ENCODE results near the gene HOGA1. TPM values are rescaled to one million over a fixed set of nuclear protein-coding genes. Genes with fewer than 3 reads are reported as not detected.

The HOGA1 gene
- total and polyA plus RNA-seq, 4 donors: 0.30 to 2.3 (median 0.77) TPM

Other genes with a start within 250 kb of the HOGA1 start
- 10 to 100 TPM; 12.5 to 22.0 TPM for gene FRAT2, start 249.7 kb upstream of the HOGA1 start, total RNA-seq
- gene FRAT2, start 249.7 kb upstream of the HOGA1 start, polyA plus RNA-seq: 10 to 100 TPM in 1 of 2 donors, 1 to 10 TPM in 1; 7.0 to 25.9 TPM
- 10 to 100 TPM; 12.7 to 44.2 TPM for gene RRP12, start 183.0 kb upstream of the HOGA1 start, total RNA-seq
- 10 to 100 TPM; 18.9 to 24.6 TPM for gene RRP12, start 183.0 kb upstream of the HOGA1 start, polyA plus RNA-seq
- gene PGAM1, start 158.2 kb upstream of the HOGA1 start, total RNA-seq: 100 to 1,000 TPM in 1 of 2 donors, 10 to 100 TPM in 1; 81.2 to 192 TPM
- gene PGAM1, start 158.2 kb upstream of the HOGA1 start, polyA plus RNA-seq: 100 to 1,000 TPM in 1 of 2 donors, 10 to 100 TPM in 1; 49.1 to 280 TPM
- gene EXOSC1, start 138.4 kb upstream of the HOGA1 start, total RNA-seq: 10 to 100 TPM; 28.7 to 30.2 TPM
- 10 to 100 TPM; 31.3 to 60.3 TPM for gene EXOSC1, start 138.4 kb upstream of the HOGA1 start, polyA plus RNA-seq
- 10 to 100 TPM; 35.5 to 63.3 TPM for gene ZDHHC16, start 138.2 kb upstream of the HOGA1 start, total RNA-seq
- 10 to 100 TPM; 44.2 to 53.7 TPM for gene ZDHHC16, start 138.2 kb upstream of the HOGA1 start, polyA plus RNA-seq
- 10 to 100 TPM; 68.8 to 74.5 TPM for gene MMS19, start 86.0 kb upstream of the HOGA1 start, total RNA-seq
- 10 to 100 TPM; 39.9 to 56.2 TPM for gene MMS19, start 86.0 kb upstream of the HOGA1 start, polyA plus RNA-seq
- gene UBTD1, start 85.5 kb upstream of the HOGA1 start, total RNA-seq: 10 to 100 TPM; 26.3 to 44.1 TPM
- 10 to 100 TPM; 41.8 to 70.4 TPM for gene UBTD1, start 85.5 kb upstream of the HOGA1 start, polyA plus RNA-seq
- gene ANKRD2, start 11.6 kb upstream of the HOGA1 start, total RNA-seq: 1 to 10 TPM in 1 of 2 donors, not detected in 1; 3.1 TPM
- gene ANKRD2, start 11.6 kb upstream of the HOGA1 start, polyA plus RNA-seq: 1 to 10 TPM; 1.2 to 3.0 TPM
- under 1 TPM in 1 of 2 donors, not detected in 1; 0.21 TPM for gene C10orf62, start 5.3 kb downstream of the HOGA1 start, total RNA-seq
- gene C10orf62, start 5.3 kb downstream of the HOGA1 start, polyA plus RNA-seq: not detected
- gene MORN4, start 49.1 kb downstream of the HOGA1 start, total RNA-seq: 10 to 100 TPM in 1 of 2 donors, 1 to 10 TPM in 1; 5.7 to 16.1 TPM
- 1 to 10 TPM; 4.1 to 8.3 TPM for gene MORN4, start 49.1 kb downstream of the HOGA1 start, polyA plus RNA-seq
- 10 to 100 TPM; 15.0 to 22.4 TPM for gene PI4K2A, start 56.3 kb downstream of the HOGA1 start, total RNA-seq
- 10 to 100 TPM; 12.3 to 14.6 TPM for gene PI4K2A, start 56.3 kb downstream of the HOGA1 start, polyA plus RNA-seq
- gene AVPI1, start 102.9 kb downstream of the HOGA1 start, total RNA-seq: 10 to 100 TPM; 16.8 to 26.8 TPM
- 10 to 100 TPM; 15.1 to 18.9 TPM for gene AVPI1, start 102.9 kb downstream of the HOGA1 start, polyA plus RNA-seq
- gene MARVELD1, start 129.3 kb downstream of the HOGA1 start, total RNA-seq: 10 to 100 TPM; 22.3 to 57.9 TPM
- 10 to 100 TPM; 15.7 to 26.0 TPM for gene MARVELD1, start 129.3 kb downstream of the HOGA1 start, polyA plus RNA-seq
- 10 to 100 TPM; 30.9 to 33.9 TPM for gene ZFYVE27, start 152.7 kb downstream of the HOGA1 start, total RNA-seq
- gene ZFYVE27, start 152.7 kb downstream of the HOGA1 start, polyA plus RNA-seq: 10 to 100 TPM; 21.1 to 22.7 TPM
- 10 to 100 TPM in 1 of 2 donors, 1 to 10 TPM in 1; 2.4 to 12.8 TPM for gene SFRP5, start 187.6 kb downstream of the HOGA1 start, total RNA-seq
- under 1 TPM; 0.44 to 0.93 TPM for gene SFRP5, start 187.6 kb downstream of the HOGA1 start, polyA plus RNA-seq